GM10266 (cell line): ENCODE data around the gene C16orf46.

Experiments used
- DNase-seq: peaks from one replicate; pipeline ENCODE4 v3.0.0; 2012; ENCODE audit errors: extremely low spot score
- TF ChIP-seq, protein P1 (sequence below): IDR thresholded peaks from 2 replicates; pipeline ENCODE4 v1.5.1; 2012; ENCODE audit warnings: mild to moderate bottlenecking, low read depth; ENCODE audit not compliant: control insufficient read depth, insufficient read depth; ENCODE audit errors: missing control alignments

The C16orf46 gene

DNA sequence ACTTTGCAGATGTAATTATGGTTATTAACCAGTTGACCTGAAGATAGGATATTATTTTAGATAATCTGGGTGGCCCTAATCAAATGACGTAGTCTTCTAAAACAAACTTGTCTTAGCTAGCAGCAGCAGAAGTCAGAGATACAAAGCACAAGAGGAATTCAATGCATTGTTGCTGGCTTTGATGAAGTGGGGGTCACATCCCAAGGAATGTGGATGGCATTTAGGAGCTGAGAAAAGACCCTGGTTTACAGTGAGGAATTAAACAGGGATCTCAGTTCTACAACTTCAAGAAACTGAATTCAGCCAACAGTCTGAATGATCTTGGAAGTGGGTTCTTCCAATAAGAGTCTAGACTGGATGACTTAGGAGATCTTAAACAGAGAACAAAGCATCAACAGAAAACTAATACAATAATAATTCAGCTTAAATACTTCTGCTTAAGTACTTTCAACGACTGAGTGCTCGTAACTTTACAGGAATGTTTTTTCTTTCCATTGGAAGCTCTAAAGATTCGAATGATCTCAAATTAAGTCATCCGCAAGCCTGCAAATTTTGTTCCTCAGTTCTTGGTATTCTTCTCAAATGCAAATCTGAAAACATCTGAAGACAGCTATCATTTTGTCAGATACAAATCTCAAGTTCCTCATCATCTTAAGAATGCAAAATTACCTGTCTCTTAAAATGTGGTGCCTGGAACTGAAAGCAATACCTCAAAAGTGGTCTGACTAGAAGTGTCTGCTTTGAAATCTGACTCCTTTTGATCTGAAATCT, 3.3 kb downstream of the C16orf46 start:
- TF ChIP-seq, protein P1, sequence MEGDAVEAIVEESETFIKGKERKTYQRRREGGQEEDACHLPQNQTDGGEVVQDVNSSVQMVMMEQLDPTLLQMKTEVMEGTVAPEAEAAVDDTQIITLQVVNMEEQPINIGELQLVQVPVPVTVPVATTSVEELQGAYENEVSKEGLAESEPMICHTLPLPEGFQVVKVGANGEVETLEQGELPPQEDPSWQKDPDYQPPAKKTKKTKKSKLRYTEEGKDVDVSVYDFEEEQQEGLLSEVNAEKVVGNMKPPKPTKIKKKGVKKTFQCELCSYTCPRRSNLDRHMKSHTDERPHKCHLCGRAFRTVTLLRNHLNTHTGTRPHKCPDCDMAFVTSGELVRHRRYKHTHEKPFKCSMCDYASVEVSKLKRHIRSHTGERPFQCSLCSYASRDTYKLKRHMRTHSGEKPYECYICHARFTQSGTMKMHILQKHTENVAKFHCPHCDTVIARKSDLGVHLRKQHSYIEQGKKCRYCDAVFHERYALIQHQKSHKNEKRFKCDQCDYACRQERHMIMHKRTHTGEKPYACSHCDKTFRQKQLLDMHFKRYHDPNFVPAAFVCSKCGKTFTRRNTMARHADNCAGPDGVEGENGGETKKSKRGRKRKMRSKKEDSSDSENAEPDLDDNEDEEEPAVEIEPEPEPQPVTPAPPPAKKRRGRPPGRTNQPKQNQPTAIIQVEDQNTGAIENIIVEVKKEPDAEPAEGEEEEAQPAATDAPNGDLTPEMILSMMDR: no peak
- no peak for DNase-seq

DNA sequence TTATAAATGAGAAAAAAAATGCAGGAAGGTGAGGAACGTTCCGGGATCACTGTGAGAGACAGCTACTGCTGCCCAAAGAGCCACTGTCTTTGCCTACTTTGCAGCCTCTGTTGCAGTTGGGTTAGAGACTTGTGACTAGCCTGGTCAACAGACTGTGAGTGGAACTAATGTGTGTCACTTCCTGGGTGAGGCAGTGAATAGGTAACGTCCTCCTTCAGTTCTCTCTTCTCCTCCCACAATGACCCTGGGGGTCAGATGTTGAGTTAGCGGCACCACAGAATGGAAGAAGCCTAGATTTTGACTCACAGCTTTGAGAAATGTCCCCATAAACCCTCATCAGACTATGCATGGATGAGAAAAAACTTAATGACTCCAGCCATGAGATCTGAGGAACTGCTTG, 5.2 kb downstream of the C16orf46 start:
- DNase-seq: no peak
- TF ChIP-seq, protein P1: no peak

DNA sequence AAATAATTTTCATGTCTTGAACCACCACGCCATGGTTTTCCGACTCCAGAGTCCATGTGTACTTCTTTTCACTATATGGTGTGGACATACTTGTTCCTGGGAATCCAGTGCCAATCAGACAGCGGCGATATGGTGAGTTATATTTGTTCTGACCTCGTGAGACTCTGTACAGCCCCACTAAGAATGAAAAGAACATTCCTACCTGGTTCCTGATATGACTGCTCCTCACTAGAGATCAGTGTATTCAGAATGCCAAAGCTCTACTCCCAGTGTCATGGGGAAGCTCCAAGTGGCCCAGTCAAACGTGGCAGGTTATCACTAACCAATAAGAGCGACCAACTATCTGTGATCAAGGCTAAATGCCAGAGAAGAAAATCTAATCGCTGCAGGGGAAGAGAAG, 6.1 kb downstream of the C16orf46 start:
- no peak for DNase-seq

DNA sequence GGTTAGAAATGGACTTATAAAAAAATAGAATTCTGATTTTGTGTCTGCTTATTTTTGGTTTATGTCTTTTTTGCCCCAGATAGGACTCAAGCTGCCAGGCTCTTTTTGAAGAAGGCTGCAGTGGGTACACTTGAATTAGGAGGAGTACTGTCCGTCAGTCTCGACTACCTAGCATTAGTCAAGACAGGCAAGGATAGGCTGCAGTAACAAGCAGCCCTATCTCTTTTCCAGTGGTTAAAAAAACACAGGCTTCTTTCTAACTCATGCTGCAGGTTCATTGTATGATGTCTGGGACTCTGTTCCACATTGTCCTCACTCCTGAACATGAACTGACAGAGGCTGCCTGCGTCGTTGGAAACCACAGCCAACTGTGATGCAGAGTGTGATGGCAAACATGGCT, 8.0 kb downstream of the C16orf46 start:
- TF ChIP-seq, protein P1: no peak
- no peak for DNase-seq

More for the DNA sequence above, 6.1 kb downstream of the C16orf46 start:
- TF ChIP-seq, protein P1: no peak

DNA sequence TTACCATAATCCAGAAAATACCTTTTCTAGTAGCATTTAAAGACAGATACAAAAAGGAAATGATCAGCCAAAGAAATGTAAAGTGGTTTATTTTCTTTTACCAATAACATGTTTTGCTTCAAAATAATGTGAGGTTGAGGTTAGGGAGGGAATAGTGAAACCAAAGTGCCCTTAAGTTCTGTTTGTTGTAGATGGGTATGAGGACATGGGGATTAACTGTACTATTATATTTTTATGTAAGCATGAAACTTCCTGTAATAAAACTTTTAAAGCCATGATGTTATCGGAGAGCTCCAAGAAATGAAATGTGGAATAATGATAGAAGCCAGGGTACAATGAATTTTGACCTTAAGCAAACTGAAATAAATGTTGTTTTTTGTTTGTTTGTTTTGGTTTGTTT, 9.9 kb downstream of the C16orf46 start:
- TF ChIP-seq, protein P1: no peak
- no peak for DNase-seq

DNA sequence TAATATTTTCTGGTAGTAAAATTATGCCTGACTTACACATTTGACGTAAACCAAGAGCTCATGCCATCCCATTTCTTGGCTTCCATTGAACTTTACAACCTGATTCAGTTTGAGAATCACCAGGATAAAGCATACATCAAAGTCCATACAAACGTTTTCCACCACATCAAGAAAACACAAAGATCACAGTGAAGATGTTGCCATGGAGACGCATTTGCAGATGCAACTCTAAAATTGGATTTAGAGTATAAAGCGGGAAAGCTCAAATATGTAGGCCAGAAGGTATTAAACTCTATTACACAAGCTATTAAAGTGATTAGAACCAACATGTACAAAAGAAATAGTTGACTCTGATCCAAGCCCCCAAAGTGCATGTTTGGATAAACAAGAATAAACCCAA, 10.4 kb downstream of the C16orf46 start:
- TF ChIP-seq, protein P1: no peak
- no peak for DNase-seq

DNA sequence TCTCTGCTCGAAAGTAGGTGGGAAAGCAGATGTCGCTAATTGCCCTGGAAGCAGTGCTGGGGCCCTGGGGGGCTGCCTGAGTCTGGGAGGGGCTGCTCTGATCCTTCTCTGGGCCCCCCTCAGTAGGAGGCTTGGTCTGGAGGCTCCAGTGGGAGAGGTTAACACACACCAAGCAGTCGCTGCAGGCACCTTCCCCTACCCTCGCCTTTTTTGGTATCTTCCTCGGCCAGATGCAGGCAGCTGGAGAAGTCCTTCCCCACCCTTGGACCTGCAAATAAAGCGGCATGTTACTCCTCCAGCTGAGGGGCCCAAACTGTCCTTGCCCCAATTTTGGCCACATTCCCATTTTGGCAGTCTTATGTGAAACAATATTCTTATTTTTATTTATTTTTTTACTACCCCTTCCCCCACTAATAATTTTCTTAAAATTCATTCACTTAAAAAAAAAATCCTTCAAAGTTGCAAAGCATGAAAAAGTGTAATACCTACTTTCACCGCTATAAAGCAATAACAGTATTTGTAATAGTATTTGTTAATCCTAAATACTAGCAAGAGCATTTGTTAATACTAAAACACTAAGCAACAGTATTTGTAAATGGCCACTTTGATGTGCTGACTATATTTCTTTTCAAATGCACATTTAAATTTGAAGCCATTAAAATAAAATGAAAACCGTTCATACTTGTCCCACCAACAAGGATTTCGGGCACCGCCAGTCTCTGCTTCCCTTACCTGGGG, 15.0 kb downstream of the C16orf46 start:
- DNase-seq: no peak
- TF ChIP-seq, protein P1: no peak
